Cardiac fibroblast (primary cell): ENCODE measurements around the gene DNAJC15.

Source experiments
- DNase-seq, 2 donors: peaks; one replicate each; pipeline versions ENCODE4 v3.0.0 to v3.0.0-alpha.2; 2010; ENCODE audit warnings: low read depth in 2 of 2
- H3K4me3 ChIP-seq, 2 donors: replicated peaks in 1 of 2; 1 replicate in 1 of 2; 2 replicates in 1 of 2; pipeline ENCODE4 v1.5.1; 2011; ENCODE audit warnings: low read depth in 2 of 2, low read length in 2 of 2, mild to moderate bottlenecking in 2 of 2, moderate library complexity in 1 of 2
- CTCF ChIP-seq: IDR thresholded peaks from one replicate; pipeline ENCODE4 v1.5.1; 2011; ENCODE audit warnings: low read depth, mild to moderate bottlenecking, low read length, inconsistent platforms

DNAJC15 gene

GRCh38 chr13:43140985-43141384, 117.6 kb downstream of the DNAJC15 start:
- H3K4me3 ChIP-seq: no peak overlapping the region
- DNase-seq: no peak
- TF ChIP-seq CTCF: no peak

- TF ChIP-seq CTCF: no peak
- H3K4me3 ChIP-seq: no peak overlapping the region
Observed at GRCh38 chr13:43141685-43142084, 118.3 kb downstream of the DNAJC15 start.

GRCh38 chr13:43143591-43143990, 120.2 kb downstream of the DNAJC15 start:
- DNase-seq: no peak
- no peak for TF ChIP-seq CTCF
- no peak overlapping the region for H3K4me3 ChIP-seq

More at GRCh38 chr13:43141685-43142084, 118.3 kb downstream of the DNAJC15 start:
- DNase-seq: no peak

GRCh38 chr13:43145534-43146196, 122.3 kb downstream of the DNAJC15 start:
- no peak overlapping the region for H3K4me3 ChIP-seq
- DNase-seq: no peak
- TF ChIP-seq CTCF: no peak

- no peak for DNase-seq
- TF ChIP-seq CTCF: no peak
Observed at GRCh38 chr13:43146400-43146799, 123.0 kb downstream of the DNAJC15 start.

GRCh38 chr13:43150369-43151207, 127.2 kb downstream of the DNAJC15 start:
- no peak overlapping the region for H3K4me3 ChIP-seq
- DNase-seq: no peak
- TF ChIP-seq CTCF: no peak

More at GRCh38 chr13:43146400-43146799, 123.0 kb downstream of the DNAJC15 start:
- no peak overlapping the region for H3K4me3 ChIP-seq
